ENCODE data around the gene SYN1.

Gene SYN1

DNA sequence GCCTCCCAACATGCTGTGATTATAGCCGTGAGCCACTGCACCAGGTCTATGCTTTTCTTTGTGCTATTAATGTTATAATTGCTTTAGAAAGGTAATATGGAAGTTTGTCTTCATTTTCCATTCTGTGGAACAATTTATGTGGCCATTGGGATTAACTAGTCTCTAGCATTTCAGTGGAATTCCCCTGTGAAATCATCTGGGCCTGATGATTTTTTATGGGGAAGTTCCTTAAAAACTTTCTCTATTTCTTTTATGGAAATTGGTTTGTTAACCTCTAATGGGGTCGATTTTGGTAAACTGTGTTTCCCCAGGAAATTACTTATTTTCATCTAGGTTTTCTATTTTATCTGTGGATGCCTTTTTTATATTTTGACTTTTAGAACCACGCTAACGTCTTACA lies 26.1 kb downstream of the SYN1 start:
- no peak for DNase-seq

DNA sequence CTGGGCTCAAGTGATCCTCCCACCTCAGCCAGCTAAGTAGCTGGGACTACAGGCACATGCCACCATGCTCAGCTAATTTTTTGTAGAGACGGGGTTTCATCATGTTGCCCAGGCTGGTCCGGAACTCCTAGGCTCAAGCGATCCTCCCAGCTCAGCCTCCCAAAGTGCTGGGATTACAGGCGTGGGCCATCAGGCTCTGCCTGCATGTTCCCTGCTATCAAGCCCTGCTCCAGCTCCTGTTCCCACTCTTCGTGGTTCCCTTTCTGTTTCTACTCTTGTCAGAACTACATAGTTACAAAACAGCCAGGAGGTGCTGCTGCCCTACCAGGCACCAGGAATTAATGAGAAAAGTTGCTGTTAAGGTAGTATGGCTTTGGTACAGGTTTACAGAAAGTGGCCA lies 28.7 kb downstream of the SYN1 start:
- no peak for DNase-seq

DNA sequence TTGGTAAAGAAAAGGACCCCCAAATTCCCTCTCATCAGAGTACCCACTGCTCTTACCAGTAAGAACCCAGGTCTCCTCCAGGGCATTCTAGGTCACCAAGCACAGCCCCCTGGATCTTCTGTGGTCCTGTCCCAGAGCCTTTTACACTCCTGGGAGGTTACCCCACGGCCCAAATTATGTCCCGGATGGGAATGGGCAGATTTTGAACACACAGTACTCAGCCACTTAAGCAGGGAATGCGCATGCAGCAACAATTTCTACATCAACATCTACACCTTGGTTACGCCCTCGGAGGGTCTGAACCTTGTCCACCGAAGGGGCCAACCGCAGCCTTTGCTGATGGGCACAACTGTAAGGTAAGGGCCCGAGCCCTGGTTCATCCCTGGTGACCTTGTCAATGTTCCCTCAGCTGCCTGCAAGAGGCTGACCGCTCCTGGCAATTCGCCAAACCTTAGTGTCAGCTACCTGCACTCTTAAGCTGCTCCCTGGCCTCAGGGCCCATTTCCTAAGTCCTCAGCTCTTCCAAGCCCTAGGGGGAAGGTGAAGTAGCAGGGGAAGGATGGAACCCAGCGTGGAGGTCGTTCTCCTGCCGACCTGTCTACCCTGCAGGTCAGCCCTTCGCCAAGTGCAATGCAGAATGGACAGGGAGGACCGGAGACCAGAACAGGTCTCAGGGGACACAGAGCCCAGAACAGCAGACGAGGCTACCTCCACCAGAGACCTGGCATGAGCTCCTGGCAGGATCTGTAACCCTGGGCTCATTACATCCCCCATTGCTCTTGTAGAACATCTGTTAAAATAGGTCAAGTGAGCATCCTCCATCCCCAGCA lies 31.5 kb downstream of the SYN1 start:
- DNase-seq = no peak

DNA sequence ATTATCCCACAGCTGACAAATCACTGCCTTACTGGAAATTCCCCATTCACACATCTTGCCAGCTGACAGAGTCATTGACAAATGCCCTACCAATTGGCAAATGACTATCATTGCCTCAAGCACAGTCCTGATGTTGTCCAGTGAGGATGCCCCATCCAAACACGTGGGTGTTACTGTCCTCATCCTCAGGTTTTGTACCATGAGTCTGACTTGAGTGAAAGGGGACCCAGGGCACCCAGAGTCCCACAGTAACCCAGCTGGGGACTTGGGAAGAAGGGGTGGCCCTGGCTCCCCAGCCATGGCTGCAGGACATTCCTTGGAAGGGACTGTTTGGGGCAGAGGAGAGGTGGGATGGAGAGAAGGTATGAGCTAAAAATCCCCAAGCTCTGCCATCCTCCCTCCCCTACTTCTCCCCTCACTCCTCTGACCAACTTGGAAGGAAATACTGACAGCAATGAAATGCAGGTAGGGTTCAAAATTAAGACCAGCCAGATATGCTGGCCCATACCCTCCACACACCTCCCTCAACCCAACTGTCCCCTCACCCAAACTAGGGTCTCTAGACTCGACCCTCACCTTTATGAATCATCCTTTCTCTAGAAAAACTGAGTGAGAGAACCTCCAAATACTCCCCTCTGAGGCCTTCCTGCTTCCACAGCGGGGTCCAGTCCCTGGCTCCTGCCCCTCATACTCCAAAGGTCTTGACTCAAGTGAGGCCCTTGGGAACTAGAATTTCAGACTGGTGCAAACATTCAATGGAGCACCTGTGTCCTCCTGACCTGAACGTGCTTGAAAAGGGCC lies 32.4 kb downstream of the SYN1 start:
- no peak for DNase-seq

DNA sequence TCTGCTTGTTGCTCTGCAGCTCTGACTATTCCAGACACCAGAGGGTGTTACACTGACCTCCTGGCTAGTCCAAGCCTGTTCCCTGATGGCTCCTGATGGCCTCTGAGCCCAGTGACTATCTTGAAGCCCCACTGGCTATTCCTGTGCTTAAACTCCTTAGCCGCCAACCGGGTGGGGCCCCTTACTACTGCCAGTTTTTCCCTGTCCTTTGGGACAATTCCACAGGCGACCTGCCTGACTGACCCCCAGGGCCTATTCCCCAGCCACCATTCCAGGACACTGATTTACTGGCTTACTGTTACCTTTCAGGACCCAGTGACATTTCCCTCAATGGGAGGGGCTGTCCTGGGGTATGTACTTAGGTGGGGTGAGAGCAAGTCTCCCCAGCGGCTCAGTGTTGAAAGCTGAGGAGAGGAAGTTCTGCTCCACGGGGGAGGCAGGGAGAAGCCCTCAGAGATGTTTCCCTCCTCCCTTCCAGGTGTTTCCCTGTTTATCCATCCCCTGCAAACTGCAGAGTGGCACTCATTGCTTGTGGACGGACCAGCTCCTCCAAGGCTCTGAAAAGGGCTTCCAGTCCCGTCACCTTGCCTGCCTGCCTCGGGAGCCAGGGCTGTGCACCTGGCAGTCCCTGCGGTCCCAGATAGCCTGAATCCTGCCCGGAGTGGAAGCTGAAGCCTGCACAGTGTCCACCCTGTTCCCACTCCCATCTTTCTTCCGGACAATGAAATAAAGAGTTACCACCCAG lies 33.4 kb downstream of the SYN1 start:
- DNase-seq = no peak

DNA sequence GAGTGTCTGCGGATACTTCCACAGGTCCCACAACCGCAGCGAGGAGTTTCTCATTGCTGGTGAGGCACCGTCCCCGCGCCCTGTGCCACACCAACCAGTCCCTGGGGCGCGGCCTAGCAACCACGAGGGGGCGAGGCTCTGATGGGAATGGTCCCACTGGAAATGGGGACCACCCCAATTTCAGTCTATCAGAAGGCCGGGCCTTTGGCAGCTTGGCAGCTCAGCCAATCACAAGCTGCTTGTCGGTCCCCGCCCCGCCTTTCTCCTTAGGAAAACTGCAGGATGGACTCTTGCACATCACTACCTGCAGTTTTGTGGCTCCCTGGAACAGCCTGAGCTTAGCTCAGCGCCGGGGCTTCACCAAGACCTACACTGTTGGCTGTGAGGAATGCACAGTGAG lies 34.4 kb downstream of the SYN1 start:
- DNase-seq = no peak

DNA sequence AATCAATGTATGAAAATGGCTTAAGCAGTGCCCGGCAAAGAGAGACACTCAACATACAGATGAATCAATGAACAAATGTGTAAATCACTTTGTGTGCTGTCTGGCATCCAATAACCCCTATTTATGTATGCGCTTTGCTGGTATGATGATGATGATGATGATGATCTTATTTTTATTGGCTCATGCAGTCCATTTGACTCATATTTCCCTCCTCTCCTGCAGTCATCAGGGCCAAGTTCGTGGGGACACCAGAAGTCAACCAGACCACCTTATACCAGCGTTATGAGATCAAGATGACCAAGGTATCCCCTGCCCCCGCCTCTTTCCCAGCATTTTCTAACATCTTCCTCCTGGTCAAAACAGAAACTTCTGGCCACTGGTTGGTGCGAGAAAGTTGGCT lies 34.9 kb downstream of the SYN1 start:
- no peak for DNase-seq

DNA sequence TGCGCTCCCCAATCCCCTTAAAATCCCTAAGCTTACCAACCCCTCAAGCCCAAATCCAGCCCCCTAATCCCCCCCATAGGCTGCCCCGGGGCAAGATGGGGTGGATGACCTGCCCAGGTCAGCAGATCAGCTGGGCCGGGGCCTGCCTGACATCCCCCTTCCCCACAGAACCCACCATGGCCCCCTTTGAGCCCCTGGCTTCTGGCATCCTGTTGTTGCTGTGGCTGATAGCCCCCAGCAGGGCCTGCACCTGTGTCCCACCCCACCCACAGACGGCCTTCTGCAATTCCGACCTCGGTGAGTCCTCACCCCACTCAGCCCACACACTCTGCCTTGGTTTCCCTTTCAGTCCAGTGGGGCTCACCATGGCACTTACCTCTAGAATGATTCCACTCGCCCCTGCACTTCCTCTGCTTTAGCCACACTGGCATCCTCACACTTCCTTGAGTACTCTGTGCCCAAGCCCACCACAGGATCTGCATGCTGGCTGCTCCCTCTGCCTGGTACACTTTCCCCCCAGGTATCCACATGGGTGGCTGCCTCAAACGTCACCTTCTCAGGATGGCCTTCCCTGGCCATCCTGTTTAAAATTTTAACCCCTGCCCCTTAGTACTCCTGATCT lies 36.3 kb downstream of the SYN1 start:
- no peak for DNase-seq

DNA sequence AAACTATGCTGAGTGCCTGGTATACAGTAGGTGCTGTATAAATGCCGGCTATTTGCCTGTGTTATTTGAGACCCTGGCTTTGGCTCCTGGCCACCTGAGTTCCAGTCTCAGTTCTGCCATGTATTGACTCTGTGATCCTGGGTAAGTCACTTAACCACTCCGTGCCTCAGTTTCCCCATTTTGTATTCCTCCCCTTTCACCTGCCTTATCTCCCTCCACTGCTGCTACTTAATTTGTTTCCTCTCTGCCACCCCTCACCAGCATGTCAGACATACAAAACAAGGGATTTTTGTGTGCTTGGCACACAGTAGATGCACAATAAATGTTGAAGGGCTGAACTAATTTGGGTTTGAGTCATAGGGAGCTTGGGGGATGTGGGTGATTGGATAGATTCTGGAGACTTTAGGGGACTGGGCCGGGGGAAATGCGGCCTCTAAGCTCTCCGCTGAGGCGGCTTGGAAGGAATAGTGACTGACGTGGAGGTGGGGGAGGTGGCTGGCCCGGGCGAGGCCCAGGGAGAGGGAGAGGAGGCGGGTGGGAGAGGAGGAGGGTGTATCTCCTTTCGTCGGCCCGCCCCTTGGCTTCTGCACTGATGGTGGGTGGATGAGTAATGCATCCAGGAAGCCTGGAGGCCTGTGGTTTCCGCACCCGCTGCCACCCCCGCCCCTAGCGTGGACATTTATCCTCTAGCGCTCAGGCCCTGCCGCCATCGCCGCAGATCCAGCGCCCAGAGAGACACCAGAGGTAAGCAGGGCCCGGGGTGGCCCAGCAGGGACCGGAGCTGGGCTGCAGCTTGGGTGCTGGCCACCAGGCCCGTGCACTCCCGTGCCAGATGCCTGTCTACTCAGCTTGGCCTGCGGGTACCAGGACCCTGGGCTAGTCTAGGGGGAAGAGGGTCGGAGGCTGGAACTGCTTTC lies 37.7 kb downstream of the SYN1 start, which contains the start of gene TIMP1:
Gene TIMP1 (plus strand): TSS at position 706 of the 917 bp plus-strand sequence. CDS start 980 bp downstream, outside the sequence.
- peak; percentile 94 for DNase-seq

DNA sequence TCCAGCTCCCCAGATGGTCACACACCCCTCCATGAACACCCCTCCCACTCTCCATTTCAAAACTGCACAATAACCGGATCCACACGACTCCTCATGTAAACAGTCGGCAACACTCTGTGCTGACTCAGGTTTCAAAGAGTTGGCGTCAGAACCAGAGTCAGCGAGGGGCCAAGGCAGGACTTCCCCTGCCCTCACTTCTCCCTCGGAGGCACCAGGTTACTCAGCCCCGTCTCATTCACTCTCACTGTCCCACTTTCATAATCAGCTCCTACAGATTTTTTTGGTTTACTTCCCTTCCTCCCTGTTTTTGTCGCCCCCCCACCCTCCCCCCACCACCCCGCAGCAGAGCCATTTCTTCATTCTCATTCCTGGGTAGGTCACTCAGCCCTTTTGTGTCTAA lies 40.1 kb downstream of the SYN1 start:
- DNase-seq = peak; percentile 63

DNA sequence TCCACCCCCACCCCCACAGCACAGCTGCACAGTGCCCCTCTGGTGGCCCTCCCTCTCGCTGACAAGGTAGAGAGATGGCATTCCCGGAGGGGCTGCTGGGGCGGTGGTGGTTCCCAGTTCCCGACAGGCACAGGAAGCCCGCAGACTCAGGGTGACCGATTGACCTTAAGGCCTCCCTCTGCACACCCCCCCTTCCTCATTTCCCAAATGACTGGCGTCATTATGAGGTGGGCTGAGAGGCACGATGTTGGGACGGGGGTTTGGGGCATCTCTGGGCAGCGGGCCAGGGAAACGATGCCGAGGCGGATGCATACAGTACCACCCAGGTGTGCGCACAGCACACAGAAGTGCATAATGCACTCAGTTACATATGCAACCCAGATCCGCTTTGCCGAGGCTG lies 41.0 kb downstream of the SYN1 start:
- DNase-seq = no peak

DNA sequence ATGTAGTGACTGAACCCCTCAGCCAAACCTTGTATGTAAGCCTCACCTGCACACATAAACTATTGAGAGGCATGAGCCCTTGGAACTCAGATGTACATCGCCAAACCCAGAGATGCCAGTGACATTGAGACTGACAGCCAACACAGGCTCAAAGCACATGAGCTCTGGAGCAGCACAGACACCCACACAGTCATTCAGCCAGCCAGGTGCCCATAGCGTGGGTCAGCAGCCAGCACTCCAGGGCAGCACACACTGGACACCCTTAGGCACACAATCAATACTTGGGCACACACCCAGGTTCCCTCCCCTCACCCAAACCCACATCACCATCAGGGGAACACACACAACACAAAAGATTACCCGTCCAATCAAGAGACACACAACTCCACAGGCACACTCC lies 41.8 kb downstream of the SYN1 start:
- no peak for DNase-seq

DNA sequence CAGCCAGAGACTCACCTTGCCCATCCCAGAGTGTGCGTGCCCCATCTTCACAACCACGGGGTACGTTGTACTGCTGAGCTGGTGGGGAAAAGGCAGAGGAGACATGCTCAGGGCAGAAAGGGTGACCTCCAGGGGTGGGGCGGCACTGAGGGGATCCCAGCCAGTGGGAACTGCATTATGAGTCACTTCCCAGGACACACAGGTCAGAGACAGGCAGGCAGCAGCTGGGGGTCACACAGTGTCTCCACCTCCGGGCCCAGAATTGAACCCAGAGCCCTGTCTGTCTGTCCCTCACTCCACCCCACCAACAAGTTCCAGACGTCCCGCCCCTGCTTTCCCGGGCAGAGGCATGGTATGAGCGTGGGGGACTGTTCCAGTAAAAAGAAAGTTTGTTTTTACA lies 42.2 kb downstream of the SYN1 start:
- no peak for DNase-seq

DNA sequence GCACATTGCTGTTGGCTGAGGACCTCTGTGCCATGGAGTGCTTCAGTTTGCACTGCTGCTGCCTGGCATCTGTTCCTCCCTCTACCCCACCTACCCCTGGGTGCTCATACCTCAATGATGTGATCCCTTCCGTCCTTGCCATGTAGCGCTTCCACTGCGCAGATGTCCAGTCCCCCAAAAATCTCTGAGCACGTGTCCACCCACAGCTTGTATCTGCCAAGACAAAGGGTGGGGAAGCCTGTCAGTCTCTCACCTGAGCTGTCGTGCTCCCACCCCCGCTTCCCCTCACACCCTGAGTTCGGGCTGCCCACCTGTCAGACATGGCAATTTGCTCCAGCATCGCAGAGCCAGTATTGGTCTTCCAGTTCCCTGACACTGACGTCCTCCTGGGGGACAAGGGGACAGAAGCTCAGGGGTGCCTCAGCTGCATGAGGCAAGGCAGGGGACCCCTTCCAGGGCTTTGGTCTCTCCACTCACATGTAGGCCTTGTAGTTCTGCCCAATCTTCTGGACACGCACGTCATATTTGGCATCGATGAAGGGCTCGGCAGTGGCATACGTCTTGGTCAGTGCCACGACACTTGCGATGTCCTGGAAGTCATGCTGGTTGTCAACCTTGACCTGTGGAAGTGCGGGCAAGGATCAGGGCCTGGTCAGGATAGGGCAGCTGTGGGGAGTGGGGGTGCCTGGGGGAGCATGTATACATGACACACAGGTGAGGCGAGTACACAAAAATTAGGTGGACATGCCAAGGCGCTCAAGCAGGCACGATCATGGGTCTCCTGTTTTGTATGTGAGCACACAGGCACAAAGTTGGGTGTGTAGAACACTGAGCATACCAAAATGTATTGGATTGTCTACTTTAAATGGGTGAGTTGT lies 43.4 kb downstream of the SYN1 start:
- DNase-seq = no peak

DNA sequence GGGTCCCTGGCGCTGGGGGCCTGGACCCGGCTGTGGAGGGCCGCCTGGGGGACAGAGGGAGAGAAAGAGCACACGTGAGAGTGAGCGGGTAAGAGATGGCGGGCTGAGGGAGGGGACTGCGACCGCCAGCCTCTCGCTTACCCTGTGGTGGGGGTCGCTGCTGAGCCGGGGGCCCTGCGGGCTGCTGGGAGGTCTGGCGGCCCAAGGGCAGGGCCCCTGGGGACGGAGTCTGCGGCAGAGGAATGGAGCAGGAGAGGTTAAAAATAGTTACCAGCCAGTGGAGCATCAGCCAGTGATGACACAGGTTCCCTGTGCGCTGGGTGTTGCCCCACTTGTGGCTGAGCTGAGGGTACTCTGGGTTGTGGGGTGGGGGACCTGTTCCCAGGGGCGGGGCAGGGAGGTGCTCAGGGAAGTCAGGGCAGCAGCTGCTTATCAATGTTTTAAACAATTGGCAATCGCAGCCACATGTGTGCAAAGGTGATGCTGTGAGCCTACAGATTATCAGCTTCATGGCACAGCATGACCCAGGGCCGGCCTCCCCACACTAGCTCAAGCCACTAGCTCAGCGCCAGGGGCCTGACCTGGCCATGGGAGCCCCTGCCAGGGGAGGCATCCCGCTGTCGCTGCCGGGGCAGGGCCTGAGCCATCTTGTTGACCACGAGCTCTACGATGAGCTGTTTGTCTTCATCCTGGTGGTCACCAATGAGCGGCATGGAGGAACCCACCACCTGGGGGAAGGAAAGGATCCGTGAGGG lies 44.9 kb downstream of the SYN1 start:
- DNase-seq = peak; percentile 34

DNA sequence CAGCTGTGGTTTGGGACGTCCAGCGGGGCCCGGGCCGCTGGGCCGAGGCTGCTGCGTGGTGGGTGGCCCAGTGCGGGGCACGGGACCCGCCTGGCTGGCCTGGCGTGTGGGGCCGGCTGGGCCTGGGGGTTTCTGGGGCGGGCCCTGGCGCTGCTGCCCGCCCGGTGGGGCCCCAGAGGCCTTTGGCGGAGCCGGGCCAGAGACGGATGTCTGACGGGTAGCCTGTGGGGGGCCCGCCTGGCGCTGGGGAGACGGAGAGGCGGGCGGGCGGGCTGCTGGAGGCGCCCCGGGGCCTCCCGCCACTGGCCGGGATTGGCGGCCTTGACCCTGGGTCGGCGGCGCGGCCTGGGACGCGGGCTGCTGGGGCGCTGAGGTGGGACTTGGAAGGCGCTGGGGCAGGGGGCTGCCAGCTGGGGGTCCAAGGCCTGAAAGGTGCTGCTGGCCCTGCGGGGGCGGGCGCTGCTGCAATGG lies 45.5 kb downstream of the SYN1 start:
- DNase-seq = no peak

DNA sequence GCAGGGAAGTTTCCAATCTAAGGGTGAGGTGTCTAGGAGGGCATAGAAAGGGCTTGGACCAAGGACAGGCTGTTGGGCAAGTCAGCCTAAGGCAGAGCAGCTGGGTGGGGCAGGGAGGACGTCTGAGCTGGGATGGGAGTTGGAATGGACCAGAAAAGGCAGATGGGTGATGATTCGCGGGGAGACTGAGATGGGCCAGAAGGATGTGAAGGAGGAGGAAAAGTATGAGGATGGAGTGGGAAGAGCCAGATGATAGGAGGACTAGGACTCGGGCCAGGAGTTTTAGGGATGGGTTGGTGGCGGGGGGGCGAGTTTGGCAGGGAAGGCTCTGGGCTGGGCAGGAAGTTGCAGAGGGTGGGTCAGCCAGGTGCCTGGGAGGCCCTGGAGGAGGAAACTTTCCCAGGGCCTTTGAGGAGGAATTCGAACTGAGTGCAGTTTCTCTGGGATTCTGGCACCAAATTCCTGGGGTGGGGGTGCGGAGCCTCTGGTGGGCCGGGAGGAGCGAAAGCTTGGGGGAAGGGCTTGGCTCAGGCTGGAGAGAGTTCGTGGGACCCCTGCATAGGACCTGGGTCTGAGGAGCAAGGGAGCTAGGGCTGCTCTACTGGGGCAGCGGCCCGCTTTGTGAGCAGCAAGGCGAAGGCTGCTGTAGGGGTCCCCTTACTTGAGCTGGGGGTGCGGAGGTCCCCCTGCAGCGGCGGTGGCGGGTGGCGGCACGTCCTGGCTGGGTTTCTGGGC lies 46.1 kb downstream of the SYN1 start:
- DNase-seq = peak; percentile 74

DNA sequence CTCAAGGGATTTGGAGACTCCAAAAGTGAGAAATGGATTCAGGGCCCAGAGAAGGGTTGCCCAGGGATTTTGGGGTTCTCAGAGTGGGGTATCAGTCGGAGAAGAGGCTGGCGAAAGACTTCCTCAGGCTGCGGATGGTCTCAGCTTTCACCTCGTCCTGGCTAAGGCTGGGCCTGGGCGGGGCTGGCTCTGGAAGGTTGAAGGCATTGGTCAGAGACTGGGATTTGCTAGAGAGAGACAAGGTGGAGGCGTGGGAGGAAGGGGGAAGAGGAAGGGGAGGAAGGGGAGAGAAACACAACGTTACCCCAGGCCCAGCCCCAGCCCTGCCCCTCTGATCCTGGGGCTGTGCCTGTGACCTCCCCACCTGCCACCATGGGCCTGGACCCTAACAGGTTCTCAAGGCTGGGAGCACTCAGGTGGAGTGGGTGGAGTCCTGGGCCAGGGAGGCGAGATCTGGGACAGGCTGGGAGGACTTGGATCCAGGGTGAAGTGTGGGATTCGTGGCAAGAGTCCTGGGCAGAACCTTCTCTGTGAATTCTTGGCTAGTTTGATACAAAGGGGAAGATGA lies 46.8 kb downstream of the SYN1 start:
- no peak for DNase-seq

DNA sequence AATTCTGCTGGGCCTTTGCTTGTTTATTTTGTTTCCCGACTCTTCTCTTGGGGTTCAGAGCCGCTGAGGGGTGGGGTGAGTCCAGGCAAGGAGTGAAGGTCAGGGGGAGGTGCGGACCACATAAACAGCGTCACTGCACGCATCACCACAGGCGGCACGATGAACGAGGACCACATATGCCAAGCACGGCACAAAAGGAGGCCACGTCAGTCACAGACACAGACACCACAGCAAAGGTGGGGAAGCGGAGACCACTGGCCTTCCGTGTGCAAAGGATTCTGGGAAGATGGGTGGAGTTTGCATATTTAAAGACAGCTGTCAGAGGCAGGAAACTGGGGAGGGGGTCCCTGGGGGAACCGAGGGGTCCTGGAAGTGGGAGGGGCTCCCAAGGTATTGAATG lies 47.8 kb downstream of the SYN1 start:
- DNase-seq = no peak

Data from fibroblast of skin of right quadriceps (primary cell).